GM18951 (cell line): ENCODE data around the gene ARHGAP44.

Experiments
- POLR2A ChIP-seq: IDR thresholded peaks from 4 replicates; pipeline ENCODE4 v1.6.1; 2011; ENCODE audit warnings: mild to moderate bottlenecking; ENCODE audit not compliant: insufficient read length, insufficient read depth; ENCODE audit errors: extremely low read depth
- in situ Hi-C: fragments of 300-500 bp; cut with MboI; formaldehyde crosslinking; loops from one replicate; pipeline ENCODE4 v1.12.0; 2022; ENCODE audit warnings: low sequenced_read_pairs, mixed read lengths, inconsistent platforms; ENCODE audit not compliant: unreplicated experiment

ARHGAP44 gene

GRCh38 chr17:12936501-12936900 lies 147.2 kb downstream of the ARHGAP44 start:
- no peak for TF ChIP-seq POLR2A
- in situ Hi-C loops = no loop called here

- in situ Hi-C loops = no loop called here
- no peak for TF ChIP-seq POLR2A
Observed at GRCh38 chr17:12940699-12941098, 151.4 kb downstream of the ARHGAP44 start.

DNA sequence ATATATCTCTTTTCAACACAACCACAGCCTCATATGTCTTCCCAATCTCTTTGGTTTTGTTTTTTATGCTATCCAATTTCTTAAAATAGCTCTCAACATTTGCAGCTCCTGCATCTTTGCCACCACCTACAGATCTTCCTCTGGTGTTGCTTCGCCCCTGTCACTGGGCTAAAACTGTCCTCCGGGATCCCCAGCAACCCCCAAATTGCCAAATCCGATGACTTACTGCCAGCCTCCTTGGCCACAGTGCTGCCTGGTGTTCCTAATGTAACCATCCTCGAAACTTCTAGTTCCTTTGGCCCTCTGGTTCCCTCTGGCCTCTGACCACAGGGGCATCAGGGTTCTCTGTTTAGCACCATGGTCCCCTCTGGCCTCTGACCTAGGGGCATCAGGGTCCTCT lies 157.7 kb downstream of the ARHGAP44 start:
- no peak for TF ChIP-seq POLR2A
- in situ Hi-C loops = no loop called here

- TF ChIP-seq POLR2A = no peak
Observed at GRCh38 chr17:12952012-12952411, 162.7 kb downstream of the ARHGAP44 start.

DNA sequence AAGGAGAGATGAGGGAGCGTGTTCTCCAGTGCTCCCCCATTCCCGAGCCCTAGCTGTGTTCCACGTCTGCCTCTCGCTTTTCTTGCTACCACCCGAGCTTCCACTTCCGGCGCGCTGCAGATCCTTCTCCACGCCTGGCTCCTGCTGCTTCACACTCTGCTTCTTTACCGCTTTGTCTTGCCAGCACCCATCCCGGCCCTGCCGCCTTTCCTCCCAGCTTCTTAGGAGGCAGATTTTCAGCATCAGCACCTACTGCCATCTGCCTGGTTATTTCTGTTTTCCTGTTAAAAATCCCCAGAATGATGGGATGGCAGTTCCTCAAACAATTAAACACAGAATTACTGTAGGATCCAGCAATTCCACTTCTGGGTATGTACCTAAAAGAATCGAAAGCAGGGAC lies 163.9 kb downstream of the ARHGAP44 start:
- in situ Hi-C loops = no loop called here
- TF ChIP-seq POLR2A = no peak

More at GRCh38 chr17:12952012-12952411, 162.7 kb downstream of the ARHGAP44 start:
- in situ Hi-C loops = no loop called here

- TF ChIP-seq POLR2A = no peak
- in situ Hi-C loops = no loop called here
Observed at GRCh38 chr17:12955521-12955920, 166.2 kb downstream of the ARHGAP44 start.

DNA sequence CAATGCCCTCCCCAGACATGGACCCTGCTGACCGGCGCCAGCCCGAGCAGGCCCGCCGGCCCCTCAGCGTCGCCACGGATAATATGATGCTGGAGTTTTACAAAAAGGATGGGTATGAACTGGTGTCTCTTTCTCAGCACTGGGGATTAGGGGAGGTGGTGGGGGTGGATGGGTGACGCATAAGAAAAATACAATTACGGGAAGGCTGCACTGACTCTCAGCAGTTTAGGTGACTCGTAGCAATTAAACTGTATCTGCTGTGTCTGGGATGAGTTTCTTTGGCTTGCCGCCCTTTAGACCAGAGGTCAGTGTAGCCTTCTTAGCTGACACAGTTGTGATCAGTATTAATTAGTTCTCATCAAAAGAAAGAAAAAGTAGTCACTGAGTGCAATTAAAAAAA lies 169.5 kb downstream of the ARHGAP44 start:
- in situ Hi-C loops = no loop called here
- TF ChIP-seq POLR2A = no peak

DNA sequence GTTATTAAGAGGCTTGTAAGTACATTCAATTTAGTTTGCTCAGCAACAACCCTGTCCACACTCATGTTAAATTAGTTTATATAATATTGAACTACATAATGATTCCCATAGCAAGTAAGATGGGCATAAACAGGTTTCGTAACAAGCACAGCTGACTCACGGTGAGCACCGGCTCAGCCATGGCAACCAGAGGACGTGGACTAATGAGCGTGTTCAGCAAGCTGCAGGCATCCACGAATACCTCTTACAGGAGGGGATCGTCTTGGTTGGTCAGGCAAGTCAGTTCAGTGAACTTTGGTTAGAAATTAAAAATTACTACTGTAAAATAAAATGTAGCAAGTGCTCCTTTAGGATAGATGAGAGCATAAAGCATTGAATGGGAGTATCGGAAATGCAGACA lies 170.1 kb downstream of the ARHGAP44 start:
- no peak for TF ChIP-seq POLR2A
- in situ Hi-C loops = no loop called here

DNA sequence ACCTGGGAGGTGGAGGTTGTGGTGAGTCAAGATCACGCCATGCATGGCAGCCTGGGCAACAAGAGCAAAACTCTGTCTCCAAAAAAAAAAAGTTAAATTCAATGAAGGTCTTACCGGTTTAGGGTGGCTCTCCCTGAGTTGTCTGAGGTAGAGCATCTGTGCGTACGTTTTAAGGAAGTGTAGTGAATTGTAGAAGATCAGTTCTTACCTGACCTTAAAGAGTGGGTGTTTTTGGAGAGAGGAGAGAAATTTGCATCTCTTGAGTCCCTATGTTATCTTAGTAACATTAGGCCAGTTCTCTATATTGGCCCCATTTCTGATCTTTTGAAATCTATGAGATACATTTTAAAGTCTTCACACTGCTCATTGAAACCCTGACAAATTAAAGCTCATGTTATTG lies 172.4 kb downstream of the ARHGAP44 start:
- TF ChIP-seq POLR2A = no peak
- in situ Hi-C loops = no loop called here

DNA sequence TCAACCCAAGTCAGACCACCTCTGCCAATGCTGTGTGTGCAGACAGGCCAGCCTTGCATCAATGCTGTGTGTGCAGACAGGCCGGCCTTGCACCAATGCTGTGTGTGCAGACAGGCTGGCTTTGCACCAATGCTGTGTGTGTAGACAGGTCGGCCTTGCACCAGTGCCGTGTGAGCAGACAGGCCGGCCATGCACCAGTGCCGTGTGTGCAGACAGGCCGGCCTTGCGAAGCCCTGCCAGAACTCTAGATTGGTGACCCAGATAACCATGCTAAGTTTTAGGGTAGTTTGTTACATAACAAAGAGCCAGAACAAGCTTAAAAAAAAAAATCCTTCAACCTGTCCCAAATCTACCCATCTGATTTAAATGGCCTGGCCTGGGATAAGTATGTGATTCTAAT lies 174.2 kb downstream of the ARHGAP44 start:
- in situ Hi-C loops = no loop called here
- no peak for TF ChIP-seq POLR2A

DNA sequence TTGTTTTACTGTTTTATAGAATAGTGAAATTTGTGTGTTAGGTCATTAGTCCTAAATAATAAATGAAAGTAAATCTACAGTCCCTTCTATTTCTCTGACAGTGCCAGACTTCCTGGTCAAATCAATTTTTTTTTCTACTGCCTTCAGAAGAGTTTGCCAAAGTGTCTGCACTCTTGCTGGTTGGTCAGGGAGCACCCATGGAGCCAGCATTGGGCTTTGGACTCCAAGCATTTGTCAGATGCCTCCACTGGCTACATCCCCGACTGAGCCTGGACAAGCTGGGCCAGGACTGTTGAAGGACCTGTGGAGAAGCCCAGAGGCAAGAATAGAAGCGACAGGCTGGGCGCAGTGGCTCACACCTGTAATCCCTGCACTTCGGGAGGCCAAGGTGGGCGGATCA lies 174.9 kb downstream of the ARHGAP44 start:
- no peak for TF ChIP-seq POLR2A
- in situ Hi-C loops = no loop called here

DNA sequence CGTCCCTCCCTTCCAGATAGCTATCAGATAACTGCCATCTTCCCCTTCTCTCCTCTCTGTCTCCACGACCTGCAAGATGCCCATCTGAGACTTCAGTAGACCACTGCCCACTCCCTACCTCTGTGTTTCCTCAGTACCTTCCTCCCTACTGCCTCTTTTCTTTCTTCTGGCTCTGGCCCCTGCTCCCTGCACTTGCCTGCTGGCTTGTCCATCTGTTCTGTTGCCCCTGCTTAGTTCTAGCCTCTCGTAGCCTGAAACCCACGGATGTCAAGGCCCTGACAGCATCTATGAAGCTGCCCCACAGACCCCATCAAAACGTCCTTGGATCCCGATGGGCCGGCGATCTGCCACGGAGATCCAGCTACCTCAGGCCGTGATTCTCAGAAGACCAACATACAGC lies 175.5 kb downstream of the ARHGAP44 start:
- TF ChIP-seq POLR2A = no peak
- in situ Hi-C loops = no loop called here

DNA sequence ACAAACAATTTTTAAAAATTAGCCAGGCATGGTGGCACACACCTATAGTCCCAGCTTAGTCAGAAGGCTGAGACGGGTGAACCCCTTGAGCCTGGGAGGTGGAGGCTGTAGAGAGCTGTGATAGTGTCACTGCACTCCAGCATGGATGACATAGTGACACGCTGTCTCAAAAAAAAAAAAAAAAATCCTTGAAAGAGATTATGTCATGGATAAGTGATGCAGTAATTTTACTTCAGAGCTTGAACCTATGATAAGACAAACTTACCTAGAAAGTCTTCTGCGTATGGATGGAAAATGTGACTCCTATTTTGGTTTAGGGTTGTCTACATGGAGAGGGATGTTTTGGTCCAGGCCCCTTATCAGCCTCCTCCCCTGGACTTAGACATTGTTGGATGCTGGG lies 176.7 kb downstream of the ARHGAP44 start:
- TF ChIP-seq POLR2A = no peak
- in situ Hi-C loops = no loop called here

GRCh38 chr17:12966413-12966812 lies 177.1 kb downstream of the ARHGAP44 start:
- no peak for TF ChIP-seq POLR2A
- in situ Hi-C loops = no loop called here

- in situ Hi-C loops = no loop called here
Observed at GRCh38 chr17:12967962-12968361, 178.7 kb downstream of the ARHGAP44 start.

More at GRCh38 chr17:12967962-12968361, 178.7 kb downstream of the ARHGAP44 start:
- TF ChIP-seq POLR2A = no peak
